Progenitor cell of endocrine pancreas (in vitro differentiated cells): ENCODE measurements around the gene FOXP1. TPM values are rescaled to one million over a fixed set of nuclear protein-coding genes. Genes with fewer than 3 reads are reported as not detected.

Experiments
- DNase-seq: peaks from one replicate; pipeline ENCODE4 v3.0.0; 2021; ENCODE audit warnings: low spot score; ENCODE audit not compliant: unreplicated experiment
- H3K27ac Mint-ChIP-seq: 2 replicates; pipeline ENCODE4 v1.8.0; 2021; ENCODE audit warnings: mild to moderate bottlenecking, moderate library complexity, mixed read lengths
- H3K27me3 Mint-ChIP-seq: 2 replicates; pipeline ENCODE4 v1.8.0; 2021; ENCODE audit warnings: mixed read lengths
- H3K36me3 Mint-ChIP-seq: 2 replicates; pipeline ENCODE4 v1.8.0; 2022; ENCODE audit warnings: mixed read lengths; ENCODE audit not compliant: insufficient read depth
- H3K4me1 Mint-ChIP-seq: 2 replicates; pipeline ENCODE4 v1.8.0; 2021; ENCODE audit warnings: low read depth, mixed read lengths
- H3K4me3 Mint-ChIP-seq: 2 replicates; pipeline ENCODE4 v1.8.0; 2021; ENCODE audit warnings: low read depth, mild to moderate bottlenecking, moderate library complexity, mixed read lengths
- H3K9me3 Mint-ChIP-seq: 2 replicates; pipeline ENCODE4 v1.8.0; 2021; ENCODE audit warnings: low read depth, mixed read lengths
- CTCF ChIP-seq: fragments of 200-600 bp; sonication (generic); IDR thresholded peaks from one replicate; pipeline ENCODE4 v1.5.0; 2021; ENCODE audit warnings: antibody characterized with exemption, mild to moderate bottlenecking; ENCODE audit not compliant: unreplicated experiment
- total RNA-seq: library from RNA; stranded (reverse); gene quantifications from 2 replicates; pipeline ENCODE4 v1.2.1, GENCODE V29; 2021

Gene FOXP1
- total RNA-seq, 1 donor from 2014 or later = 242 TPM

- H3K27me3 Mint-ChIP-seq = no peaks in the 10 kb centered on the region
- DNase-seq = peak; percentile 23
- TF ChIP-seq CTCF = no peak
- H3K36me3 Mint-ChIP-seq = peaks cover 5% of the 10 kb centered on the region
- H3K4me3 Mint-ChIP-seq = peak overlapping the region; percentile 57
- H3K4me1 Mint-ChIP-seq = peaks cover 78% of the 10 kb centered on the region
- H3K9me3 Mint-ChIP-seq = peaks cover 4% of the 10 kb centered on the region
- peak overlapping the region; percentile 95 for H3K27ac Mint-ChIP-seq
These were observed 375.1 kb downstream of the FOXP1 start for GRCh38 chr3:71208211-71209095.

GRCh38 chr3:71207632-71208031, 375.9 kb downstream of the FOXP1 start:
- Mint-ChIP-seq H3K4me3 (peak overlapping the region; percentile 57), H3K4me1 (peaks cover 86% of the 10 kb centered on the region), H3K27ac (peak overlapping the region; percentile 95)

GRCh38 chr3:71206305-71207165, 377.0 kb downstream of the FOXP1 start:
- H3K36me3 Mint-ChIP-seq = peaks cover 2% of the 10 kb centered on the region
- H3K4me1 Mint-ChIP-seq = peaks cover 89% of the 10 kb centered on the region

More at GRCh38 chr3:71207632-71208031, 375.9 kb downstream of the FOXP1 start:
- no peaks in the 10 kb centered on the region for H3K27me3 Mint-ChIP-seq
- H3K36me3 Mint-ChIP-seq = peaks cover 5% of the 10 kb centered on the region
- no peak for DNase-seq
- no peak for TF ChIP-seq CTCF
- H3K9me3 Mint-ChIP-seq = peaks cover 4% of the 10 kb centered on the region

GRCh38 chr3:71203727-71204488, 379.6 kb downstream of the FOXP1 start:
- peak overlapping the region; percentile 93 for H3K27ac Mint-ChIP-seq
- DNase-seq = no peak
- peaks cover 2% of the 10 kb centered on the region for H3K36me3 Mint-ChIP-seq
- H3K27me3 Mint-ChIP-seq = no peaks in the 10 kb centered on the region
- no peak overlapping the region for H3K4me3 Mint-ChIP-seq
- TF ChIP-seq CTCF = no peak
- no peaks in the 10 kb centered on the region for H3K9me3 Mint-ChIP-seq
- H3K4me1 Mint-ChIP-seq = peaks cover 73% of the 10 kb centered on the region

More at GRCh38 chr3:71206305-71207165, 377.0 kb downstream of the FOXP1 start:
- no peak for TF ChIP-seq CTCF
- peak overlapping the region; percentile 42 for H3K4me3 Mint-ChIP-seq
- no peak for DNase-seq
- peak overlapping the region; percentile 95 for H3K27ac Mint-ChIP-seq
- no peaks in the 10 kb centered on the region for H3K27me3 Mint-ChIP-seq
- no peaks in the 10 kb centered on the region for H3K9me3 Mint-ChIP-seq
